CD4-positive, alpha-beta T cell treated with Interferon gamma for 1 hour (primary cell): ENCODE measurements around the gene IFIT1B.
"Not testable (repeated sequence)": the region's sequence is repeated elsewhere in the genome, so short reads cannot be mapped to it uniquely, and the experiment has no call there.

Source experiments
- DNase-seq: peaks from one replicate; pipeline ENCODE4 v3.0.0-alpha.2; 2020

The IFIT1B gene

GRCh38 chr10:89384474-89385340 is 6.9 kb downstream of the IFIT1B start:
- DNase-seq: no peak

DNA sequence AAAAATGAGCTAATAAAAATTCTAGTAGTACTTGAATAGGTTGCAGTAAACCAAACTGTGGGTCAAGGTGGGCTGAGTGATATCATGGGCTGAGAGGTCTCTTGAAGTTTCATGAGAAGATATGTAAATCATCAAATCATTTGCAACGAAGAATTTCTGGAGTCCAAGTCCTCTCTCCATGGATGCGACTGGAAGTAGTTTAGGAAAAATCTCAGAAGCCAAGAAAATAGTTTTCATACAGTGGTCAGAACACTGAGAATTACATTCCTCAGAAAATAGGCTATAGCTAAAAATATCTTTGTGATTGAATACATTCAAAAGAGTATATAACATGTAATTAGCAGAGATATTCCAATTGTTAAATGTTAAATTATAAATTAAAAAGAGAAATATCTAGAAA is 10.9 kb downstream of the IFIT1B start:
- no peak for DNase-seq

- DNase-seq: no peak
Measured at GRCh38 chr10:89389254-89389653, 11.4 kb downstream of the IFIT1B start.

DNA sequence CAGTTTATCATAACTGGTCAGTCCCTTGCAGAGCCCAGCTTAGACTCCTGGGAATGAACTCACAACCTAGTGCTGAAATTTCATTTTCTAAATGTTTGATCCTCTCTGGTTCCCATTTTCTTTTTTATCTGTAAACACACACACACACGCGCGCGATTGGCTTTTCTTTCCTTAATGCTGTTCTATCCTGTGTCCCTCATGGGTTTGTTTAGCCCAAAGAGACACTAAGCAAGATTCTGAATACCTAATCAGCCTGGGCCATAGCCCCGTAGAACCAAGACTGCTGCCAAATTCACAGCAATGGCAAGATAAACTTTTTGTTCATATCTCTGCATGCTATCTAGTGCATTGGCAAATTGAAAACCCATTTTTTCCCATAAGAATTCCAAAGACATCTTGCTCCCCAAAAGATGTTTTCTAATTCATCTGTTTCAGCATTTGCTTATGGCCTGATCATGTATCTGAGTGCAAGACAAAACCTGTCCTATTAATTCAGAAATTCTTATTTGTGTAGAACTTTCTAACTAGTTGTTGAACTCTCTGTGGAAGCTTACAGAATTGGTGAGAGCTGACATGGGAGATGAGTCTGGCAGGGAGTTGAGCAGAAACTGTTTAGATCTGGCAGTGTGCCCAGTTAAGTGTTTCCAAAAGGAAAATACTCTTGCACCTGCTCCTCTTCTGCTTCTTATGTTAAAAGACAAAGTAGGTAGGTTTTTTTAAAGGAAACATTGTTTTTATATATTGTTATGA is 12.8 kb downstream of the IFIT1B start:
- no peak for DNase-seq

DNA sequence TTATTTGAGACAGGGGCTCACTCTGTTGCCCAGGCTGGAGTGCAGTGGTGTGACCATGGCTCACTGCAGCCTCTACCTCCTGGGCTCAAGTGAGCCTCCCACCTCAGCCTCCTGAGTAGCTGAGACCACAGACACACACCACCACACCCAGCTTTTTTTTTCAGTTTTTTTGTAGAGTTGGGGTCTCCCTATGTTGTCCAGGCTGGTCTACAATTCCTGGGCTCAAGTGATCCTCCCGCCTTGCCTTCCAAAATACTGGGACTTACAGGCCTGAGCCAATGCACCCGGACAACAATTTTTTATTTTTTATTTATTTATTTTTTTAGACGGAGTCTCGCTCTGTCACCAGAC is 13.3 kb downstream of the IFIT1B start:
- DNase-seq: not testable (repeated sequence)

- DNase-seq: no peak
Measured at GRCh38 chr10:89391907-89392756, 14.3 kb downstream of the IFIT1B start, which contains the start of gene IFIT1. TSS of gene IFIT1 (plus strand) at chr10:89392623. CDS start at chr10:89392713, 90 bp downstream.

- no peak for DNase-seq
Measured at GRCh38 chr10:89392974-89393373, 15.1 kb downstream of the IFIT1B start.

DNA sequence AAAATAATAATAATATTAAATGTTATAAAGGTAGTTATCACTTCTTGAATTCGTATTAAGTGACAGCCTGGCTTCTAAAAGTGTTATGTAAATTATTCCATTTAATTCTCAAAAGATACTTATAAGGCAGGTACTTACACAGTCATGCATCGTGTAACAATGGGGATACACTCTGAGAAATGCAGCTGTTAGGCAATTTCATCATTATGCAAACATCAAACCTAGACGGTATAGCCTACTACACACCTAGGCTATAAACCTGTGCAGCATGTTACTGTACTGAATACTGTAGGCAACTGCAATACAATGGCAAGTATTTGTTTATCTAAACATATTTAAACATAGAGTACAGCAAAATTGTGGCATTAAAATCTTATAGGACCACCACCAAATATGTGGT is 16.0 kb downstream of the IFIT1B start:
- DNase-seq: no peak

DNA sequence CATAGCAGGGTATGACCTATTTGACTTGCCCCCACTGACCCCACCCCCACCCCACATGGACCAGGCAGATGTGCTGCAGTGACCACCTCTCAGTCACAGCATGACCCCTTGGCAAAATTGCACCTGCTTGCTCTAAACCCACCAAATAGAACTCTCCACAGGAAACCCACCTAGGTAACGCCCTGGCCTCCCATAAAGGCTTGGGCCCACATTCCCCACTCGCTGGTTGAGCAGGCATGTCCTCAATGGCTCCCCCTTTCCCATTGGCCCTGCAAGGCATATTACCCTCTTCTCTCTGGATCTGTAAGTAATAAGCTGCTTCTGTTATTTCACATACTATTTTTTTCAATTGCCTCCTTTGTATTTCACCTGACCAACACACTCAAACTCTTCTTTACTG is 17.3 kb downstream of the IFIT1B start:
- no peak for DNase-seq

- no peak for DNase-seq
Measured at GRCh38 chr10:89398003-89398749, 20.3 kb downstream of the IFIT1B start.

DNA sequence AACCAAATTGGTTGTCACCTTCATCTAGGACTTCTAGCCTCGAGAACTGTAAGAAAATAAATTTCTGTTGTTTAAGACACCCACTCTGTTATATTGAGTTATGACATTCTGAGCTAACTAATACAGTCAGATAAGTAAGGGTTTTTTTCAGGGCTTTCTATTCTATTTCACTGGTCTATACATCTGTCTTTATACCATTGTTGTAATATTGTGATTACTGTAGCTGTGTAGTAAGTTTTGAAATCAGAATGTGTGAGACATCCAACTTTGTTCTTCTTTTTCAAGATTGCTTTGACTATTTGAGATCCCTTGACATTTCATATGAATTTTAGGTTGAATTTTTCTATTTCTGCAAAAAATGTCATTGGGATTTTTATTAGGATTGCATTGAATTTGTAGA is 22.1 kb downstream of the IFIT1B start:
- DNase-seq: no peak

GRCh38 chr10:89403043-89403442 is 25.2 kb downstream of the IFIT1B start:
- DNase-seq: no peak

- DNase-seq: no peak
Measured at GRCh38 chr10:89404104-89405047, 26.5 kb downstream of the IFIT1B start.

GRCh38 chr10:89406178-89406577 is 28.3 kb downstream of the IFIT1B start:
- not testable (repeated sequence) for DNase-seq

DNA sequence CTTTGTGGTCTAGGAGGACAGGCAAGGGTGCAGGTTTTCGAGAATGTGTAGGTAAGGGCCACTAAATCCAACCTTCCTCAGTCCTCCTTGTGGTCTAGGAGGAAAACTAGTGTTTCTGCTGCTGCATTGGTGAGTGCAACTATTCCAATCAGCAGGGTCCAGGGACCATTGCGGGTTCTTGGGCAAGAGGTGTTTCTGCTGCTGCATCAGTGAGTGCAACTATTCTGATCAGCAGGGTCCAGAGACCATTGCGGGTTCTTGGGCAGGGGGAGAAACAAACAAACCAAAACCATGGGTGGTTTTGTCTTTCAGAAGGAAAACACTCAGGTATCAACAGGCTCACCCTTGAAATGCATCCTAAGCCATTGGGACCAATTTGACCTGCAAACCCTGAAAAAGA is 29.9 kb downstream of the IFIT1B start:
- DNase-seq: not testable (repeated sequence)

DNA sequence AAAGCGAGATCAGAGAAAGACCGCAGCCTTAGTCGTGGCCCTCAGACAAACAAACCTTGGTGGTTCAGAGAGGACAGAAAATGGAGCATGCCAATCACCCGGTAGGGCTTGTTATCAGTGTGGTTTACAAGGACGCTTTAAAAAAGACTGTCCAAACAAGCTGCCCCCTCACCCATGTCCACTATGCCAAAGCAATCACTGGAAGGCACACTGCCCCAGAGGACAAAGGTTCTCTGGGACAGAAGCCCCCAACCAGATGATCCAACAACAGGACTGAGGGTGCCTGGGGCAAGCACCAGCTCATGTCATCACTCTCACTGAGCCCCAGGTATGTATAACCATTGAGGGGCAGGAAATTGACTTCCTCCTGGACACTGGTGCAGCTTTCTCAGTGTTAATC is 31.4 kb downstream of the IFIT1B start:
- DNase-seq: not testable (repeated sequence)

DNA sequence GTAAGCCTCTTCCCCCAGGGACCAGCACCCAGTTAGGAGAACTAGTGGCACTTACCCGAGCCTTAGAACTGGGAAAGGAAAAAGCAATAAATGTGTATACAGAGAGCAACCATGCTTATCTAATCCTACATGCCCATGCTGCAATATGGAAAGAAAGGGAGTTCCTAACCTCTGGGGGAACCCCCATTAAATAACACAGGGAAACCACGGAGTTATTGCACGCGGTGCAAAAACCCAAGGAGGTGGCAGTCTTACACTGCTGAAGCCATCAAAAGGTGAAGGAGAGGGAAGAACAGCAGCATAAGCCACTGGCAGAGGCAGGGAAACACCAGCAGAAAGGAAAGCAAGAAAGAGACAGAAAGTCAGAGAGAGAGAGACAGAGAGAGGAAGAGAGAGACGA is 32.7 kb downstream of the IFIT1B start:
- DNase-seq: not testable (repeated sequence)

DNA sequence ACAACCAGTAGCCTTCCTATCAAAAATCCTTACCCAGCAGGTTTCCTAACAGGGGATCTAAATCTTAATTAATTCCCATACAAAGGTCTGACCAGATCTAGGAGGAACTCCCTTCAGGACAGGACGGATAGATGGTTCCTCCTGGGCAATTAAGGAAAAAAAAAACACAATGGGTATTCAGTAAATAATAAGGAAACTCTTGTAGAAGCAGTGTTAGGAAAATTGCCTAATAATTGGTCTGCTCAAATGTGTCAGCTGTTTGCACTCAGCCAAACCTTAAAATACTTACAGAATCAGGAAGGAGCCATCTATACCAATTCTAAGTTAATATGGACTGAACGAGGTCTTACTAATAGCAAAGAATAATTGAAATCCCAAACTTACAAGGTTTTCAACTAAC is 33.3 kb downstream of the IFIT1B start:
- not testable (repeated sequence) for DNase-seq

GRCh38 chr10:89412276-89412675 is 34.4 kb downstream of the IFIT1B start:
- DNase-seq: peak; percentile 45

- no peak for DNase-seq
Measured at GRCh38 chr10:89413398-89413912, 35.6 kb downstream of the IFIT1B start.
